Germinal center (tissue), 1 donor: Measurements from ENCODE around the gene GOLIM4.
"Not testable (repeated sequence)": the region's sequence is repeated elsewhere in the genome, so short reads cannot be mapped to it uniquely, and the experiment has no call there.

Experiments
- DNase-seq: peaks from one replicate; pipeline ENCODE4 v3.0.0; 2012; ENCODE audit warnings: mixed read lengths, low spot score

GOLIM4 gene

GRCh38 chr3:168095611-168096209 is at the start of gene GOLIM4:
Gene GOLIM4, minus strand, starts transcription at chr3:168095924. Its CDS starts 639 bp downstream, at chr3:168095285.
- peak; percentile 84 for DNase-seq

GRCh38 chr3:168141405-168141998 is 45.8 kb upstream of the GOLIM4 start:
- DNase-seq: no peak

- DNase-seq: no peak
Measured at GRCh38 chr3:168139947-168140346, 44.2 kb upstream of the GOLIM4 start.

GRCh38 chr3:168138421-168138820 is 42.7 kb upstream of the GOLIM4 start:
- no peak for DNase-seq

- DNase-seq: no peak
Measured at GRCh38 chr3:168134931-168135330, 39.2 kb upstream of the GOLIM4 start.

- not testable (repeated sequence) for DNase-seq
Measured at GRCh38 chr3:168130250-168130649, 34.5 kb upstream of the GOLIM4 start.

GRCh38 chr3:168128463-168128862 is 32.7 kb upstream of the GOLIM4 start:
- not testable (repeated sequence) for DNase-seq

GRCh38 chr3:168127466-168127865 is 31.7 kb upstream of the GOLIM4 start:
- DNase-seq: no peak

- no peak for DNase-seq
Measured at GRCh38 chr3:168124791-168125190, 29.1 kb upstream of the GOLIM4 start.

- no peak for DNase-seq
Measured at GRCh38 chr3:168124291-168124690, 28.6 kb upstream of the GOLIM4 start.

GRCh38 chr3:168123201-168124176 is 27.8 kb upstream of the GOLIM4 start:
- DNase-seq: no peak

GRCh38 chr3:168121184-168122017 is 25.7 kb upstream of the GOLIM4 start:
- DNase-seq: no peak

GRCh38 chr3:168117853-168118313 is 22.2 kb upstream of the GOLIM4 start:
- DNase-seq: no peak

- DNase-seq: no peak
Measured at GRCh38 chr3:168117059-168117458, 21.3 kb upstream of the GOLIM4 start.

- no peak for DNase-seq
Measured at GRCh38 chr3:168116279-168116678, 20.6 kb upstream of the GOLIM4 start.

- DNase-seq: no peak
Measured at GRCh38 chr3:168113848-168114247, 18.1 kb upstream of the GOLIM4 start.

- DNase-seq: no peak
Measured at GRCh38 chr3:168112894-168113293, 17.2 kb upstream of the GOLIM4 start.

- DNase-seq: no peak
Measured at GRCh38 chr3:168104361-168104760, 8.6 kb upstream of the GOLIM4 start.

GRCh38 chr3:168102735-168103410 is 7.1 kb upstream of the GOLIM4 start:
- DNase-seq: no peak

GRCh38 chr3:168100777-168101492 is 5.2 kb upstream of the GOLIM4 start:
- DNase-seq: no peak

- no peak for DNase-seq
Measured at GRCh38 chr3:168097381-168097780, 1.7 kb upstream of the GOLIM4 start.
